HepG2 (cell line): ENCODE results near the gene ZNF302. TPM values are rescaled to one million over a fixed set of nuclear protein-coding genes. Genes with fewer than 3 reads are reported as not detected.

Experiments
- CEBPG ChIP-seq: IDR thresholded peaks from 2 replicates; pipeline ENCODE4 v1.6.1; 2016
- DPF2 ChIP-seq: sonication (generic); formaldehyde crosslinking; IDR thresholded peaks from 2 replicates; pipeline ENCODE4 v1.4.0; 2020; ENCODE audit warnings: mild to moderate bottlenecking, low read depth, missing genetic modification reagents, borderline replicate concordance
- FOSL2 ChIP-seq: sonication (generic); formaldehyde crosslinking; IDR thresholded peaks from 2 replicates; pipeline ENCODE4 v1.4.0; 2020; ENCODE audit warnings: missing genetic modification reagents
- GFI1 ChIP-seq: sonication (generic); formaldehyde crosslinking; IDR thresholded peaks from 2 replicates; pipeline ENCODE4 v1.5.0; 2020; ENCODE audit warnings: missing genetic modification reagents, mild to moderate bottlenecking, borderline replicate concordance
- MXD3 ChIP-seq: IDR thresholded peaks from 2 replicates; pipeline ENCODE4 v1.6.1; 2016; ENCODE audit warnings: mild to moderate bottlenecking, missing biosample characterization, missing genetic modification reagents
- NFIB ChIP-seq: sonication (generic); formaldehyde crosslinking; IDR thresholded peaks from 2 replicates; pipeline ENCODE4 v1.9.0; 2021; ENCODE audit warnings: missing genetic modification reagents, mild to moderate bottlenecking, borderline replicate concordance
- NFYB ChIP-seq: sonication (generic); formaldehyde crosslinking; IDR thresholded peaks from 2 replicates; pipeline ENCODE4 v1.4.0; 2020; ENCODE audit warnings: missing genetic modification reagents
- NPAS2 ChIP-seq: sonication (generic); formaldehyde crosslinking; IDR thresholded peaks from 2 replicates; pipeline ENCODE4 v1.8.0; 2022; ENCODE audit warnings: mild to moderate bottlenecking, missing genetic modification reagents, borderline replicate concordance
- NR1H2 ChIP-seq: sonication (generic); formaldehyde crosslinking; IDR thresholded peaks from 2 replicates; pipeline ENCODE4 v1.8.1; 2022; ENCODE audit warnings: low read depth, missing genetic modification reagents, borderline replicate concordance
- NR2F2 ChIP-seq: IDR thresholded peaks from 2 replicates; pipeline ENCODE4 v1.6.1; 2012; ENCODE audit warnings: low read depth, inconsistent platforms, borderline replicate concordance
- PRMT3 ChIP-seq: sonication (generic); formaldehyde crosslinking; IDR thresholded peaks from 2 replicates; pipeline ENCODE4 v1.8.1; 2022; ENCODE audit warnings: low read depth, mild to moderate bottlenecking, moderate library complexity, missing genetic modification reagents, borderline replicate concordance
- RARA ChIP-seq: IDR thresholded peaks from 2 replicates; pipeline ENCODE4 v1.6.1; 2016; ENCODE audit warnings: missing genetic modification reagents, missing compliant biosample characterization
- RCOR2 ChIP-seq: IDR thresholded peaks from 2 replicates; pipeline ENCODE4 v1.6.1; 2016; ENCODE audit warnings: missing biosample characterization, missing genetic modification reagents
- SKIL ChIP-seq: sonication (generic); formaldehyde crosslinking; IDR thresholded peaks from 2 replicates; pipeline ENCODE4 v1.8.0; 2022; ENCODE audit warnings: missing genetic modification reagents, mild to moderate bottlenecking, moderate library complexity, borderline replicate concordance
- SNAI1 ChIP-seq: sonication (generic); formaldehyde crosslinking; IDR thresholded peaks from 2 replicates; pipeline ENCODE4 v1.5.0; 2020; ENCODE audit warnings: mild to moderate bottlenecking, missing genetic modification reagents, borderline replicate concordance
- SNRNP70 ChIP-seq: fragments of 200-400 bp; formaldehyde crosslinking; IDR thresholded peaks from 2 replicates; pipeline ENCODE4 v1.6.1; 2017; ENCODE audit warnings: mild to moderate bottlenecking, low read depth, low read length, moderate library complexity
- SOX5 ChIP-seq: IDR thresholded peaks from 2 replicates; pipeline ENCODE4 v1.6.1; 2016; ENCODE audit warnings: borderline replicate concordance
- YEATS4 ChIP-seq: sonication (generic); formaldehyde crosslinking; IDR thresholded peaks from 2 replicates; pipeline ENCODE4 v1.4.0; 2020; ENCODE audit warnings: missing genetic modification reagents, borderline replicate concordance
- ZBTB3 ChIP-seq: sonication (generic); formaldehyde crosslinking; IDR thresholded peaks from 2 replicates; pipeline ENCODE4 v1.4.0; 2020; ENCODE audit warnings: low read depth, mild to moderate bottlenecking, moderate library complexity, missing genetic modification reagents, borderline replicate concordance
- ZGPAT ChIP-seq: IDR thresholded peaks from 2 replicates; pipeline ENCODE4 v1.6.1; 2016; ENCODE audit warnings: mild to moderate bottlenecking
- ZKSCAN8 ChIP-seq: IDR thresholded peaks from 2 replicates; pipeline ENCODE4 v1.6.1; 2016; ENCODE audit warnings: borderline replicate concordance, missing genetic modification reagents, missing compliant biosample characterization
- ZMYM3 ChIP-seq: sonication (generic); formaldehyde crosslinking; IDR thresholded peaks from 2 replicates; pipeline ENCODE4 v1.5.1; 2020; ENCODE audit warnings: mild to moderate bottlenecking, missing genetic modification reagents
- ZNF264 ChIP-seq: sonication (generic); formaldehyde crosslinking; IDR thresholded peaks from 2 replicates; pipeline ENCODE4 v1.4.0; 2020; ENCODE audit warnings: missing genetic modification reagents
- ZNF282 ChIP-seq: fragments of 450-650 bp; IDR thresholded peaks from 2 replicates; pipeline ENCODE4 v1.6.1; 2018; ENCODE audit not compliant: partially characterized antibody
- ZNF292 ChIP-seq: sonication (generic); formaldehyde crosslinking; IDR thresholded peaks from 2 replicates; pipeline ENCODE4 v1.8.1; 2022; ENCODE audit warnings: mild to moderate bottlenecking, low read depth, missing genetic modification reagents, borderline replicate concordance
- ZNF331 ChIP-seq: sonication (generic); formaldehyde crosslinking; IDR thresholded peaks from 2 replicates; pipeline ENCODE4 v1.4.0; 2020; ENCODE audit warnings: missing genetic modification reagents
- ZNF605 ChIP-seq: sonication (generic); formaldehyde crosslinking; IDR thresholded peaks from 2 replicates; pipeline ENCODE4 v1.8.0; 2022; ENCODE audit warnings: mild to moderate bottlenecking, missing genetic modification reagents
- ZNF639 ChIP-seq: conservative IDR thresholded peaks from 2 replicates; pipeline ENCODE4 v1.6.1; 2018; ENCODE audit warnings: missing genetic modification reagents
- polyA plus RNA-seq, 8 experiments: library from polyadenylated mRNA; depleted of rRNA in 3 of 8; stranded (reverse) in 7 of 8; unstranded in 1 of 8; fragments of >200 nt; fragmentation: Illumina TruSeq in 4 of 8; extraction: Trizol in 4 of 8; gene quantifications; 2 replicates each; pipeline versions ENCODE4 v1.2.1 to v1.2.3, GENCODE V29; 2011 to 2016; ENCODE audit warnings: low read depth in 4 of 8, missing spikeins in 1 of 8, mixed read lengths in 1 of 8; ENCODE audit not compliant: insufficient read depth in 1 of 8
- total RNA-seq, 5 experiments: library from RNA; depleted of rRNA; stranded (reverse); fragments of >200 nt; fragmentation: Illumina TruSeq; extraction: Trizol; gene quantifications; 2 replicates each; pipeline ENCODE4 v1.2.3, GENCODE V29; 2016; ENCODE audit warnings: low read depth in 1 of 5

The ZNF302 gene
- total and polyA plus RNA-seq, 2 of the 13 experiments (the other 11 are each of a cell fraction or from before 2014, with no cell fraction given), result not detected

GRCh38 chr19:34673590-34673989 lies 3.9 kb upstream of the ZNF302 start (continued):
- TF ChIP-seq DPF2 (CRISPR knock-in tag) (peak; percentile 60), RCOR2 (0 out of 2 replicates have a peak, but pooled peaks have one; percentile 30), ZNF331 (CRISPR knock-in tag) (peak; percentile 73), ZBTB3 (CRISPR knock-in tag) (0 out of 2 replicates have a peak, but pooled peaks have one; percentile 46), PRMT3 (CRISPR knock-in tag) (no peak), ZMYM3 (CRISPR knock-in tag) (no peak), FOSL2 (0 out of 2 replicates have a peak, but pooled peaks have one; percentile 14), NFIB (CRISPR knock-in tag) (no peak), ZNF292 (CRISPR knock-in tag) (no peak), MXD3 (CRISPR knock-in tag) (no peak), SKIL (CRISPR knock-in tag) (no peak), CEBPG (CRISPR knock-in tag) (peak; percentile 84), SNRNP70 (no peak), ZNF639 (CRISPR knock-in tag) (no peak), NR1H2 (CRISPR knock-in tag) (no peak), GFI1 (CRISPR knock-in tag) (0 out of 2 replicates have a peak, but pooled peaks have one; percentile 9), ZNF264 (CRISPR knock-in tag) (peak; percentile 80; the same call in 1 of the 2 replicates), ZGPAT (CRISPR knock-in tag) (peak; percentile 65; the same call in 1 of the 2 replicates), SOX5 (CRISPR knock-in tag) (peak; percentile 96), ZNF282 (no peak), NFYB (CRISPR knock-in tag) (no peak), ZNF605 (CRISPR knock-in tag) (no peak), NPAS2 (CRISPR knock-in tag) (no peak), YEATS4 (CRISPR knock-in tag) (no peak), SNAI1 (CRISPR knock-in tag) (no peak), RARA (CRISPR knock-in tag) (peak; percentile 72), NR2F2 (peak; percentile 17; the same call in 1 of the 2 replicates), ZKSCAN8 (peak; percentile 37; the same call in 1 of the 2 replicates)
